SU-DHL-6 (cell line): ENCODE results near the gene RDH13.

ENCODE experiments used
- H2AFZ ChIP-seq: fragments of 200-600 bp; sonication (generic); 2 replicates; pipeline ENCODE4 v1.6.1; 2014; ENCODE audit warnings: low read depth, mild to moderate bottlenecking, moderate library complexity, mixed read lengths, antibody characterized with exemption, low read length; ENCODE audit not compliant: severe bottlenecking
- H3F3A ChIP-seq: fragments of 200-600 bp; shearing (Covaris generic); 2 replicates; pipeline ENCODE4 v1.6.0; 2016; ENCODE audit warnings: antibody characterized with exemption, mild to moderate bottlenecking; ENCODE audit not compliant: insufficient read depth
- H3K27ac ChIP-seq: fragments of 200-600 bp; sonication (generic); 2 replicates; pipeline ENCODE4 v1.5.1; 2016; ENCODE audit warnings: low read depth, mild to moderate bottlenecking, low read length, moderate library complexity, mixed read lengths
- H3K27me3 ChIP-seq: fragments of 200-600 bp; sonication (generic), shearing (Covaris generic); 2 replicates; pipeline ENCODE4 v1.6.0; 2014; ENCODE audit warnings: mild to moderate bottlenecking, low read length
- H3K36me3 ChIP-seq: fragments of 200-600 bp; sonication (generic); 2 replicates; pipeline ENCODE4 v1.6.1; 2014; ENCODE audit warnings: mild to moderate bottlenecking, low read length, mixed read lengths
- H3K4me2 ChIP-seq: fragments of 300-600, 200-600 bp; shearing (Covaris generic), sonication (generic); 2 replicates; pipeline ENCODE4 v1.6.0; 2014; ENCODE audit warnings: low read length, low read depth, mild to moderate bottlenecking; ENCODE audit not compliant: poor library complexity, severe bottlenecking
- H3K4me3 ChIP-seq: fragments of 200-600 bp; sonication (generic); 2 replicates; pipeline ENCODE4 v1.5.1; 2014; ENCODE audit warnings: antibody characterized with exemption, low read length, mild to moderate bottlenecking, mixed read lengths; ENCODE audit not compliant: insufficient read depth, poor library complexity, severe bottlenecking
- H3K79me2 ChIP-seq: fragments of 200-600 bp; sonication (generic); 2 replicates; pipeline ENCODE4 v1.6.1; 2014; ENCODE audit warnings: mild to moderate bottlenecking, low read length, moderate library complexity; ENCODE audit not compliant: insufficient read depth
- H3K9ac ChIP-seq: fragments of 200-600 bp; sonication (generic); 2 replicates; pipeline ENCODE4 v1.7.0; 2014; ENCODE audit warnings: mild to moderate bottlenecking, low read length
- H3K9me2 ChIP-seq: fragments of 200-600 bp; sonication (generic); replicated peaks from 2 replicates; pipeline ENCODE4 v1.6.1; 2014; ENCODE audit warnings: low read length; ENCODE audit not compliant: insufficient read depth
- H3K9me3 ChIP-seq: fragments of 200-600 bp; sonication (generic); 2 replicates; pipeline ENCODE4 v1.6.1; 2014; ENCODE audit warnings: low read length, mixed read lengths; ENCODE audit not compliant: insufficient read depth
- H4K20me1 ChIP-seq: fragments of 200-600 bp; sonication (generic); 2 replicates; pipeline ENCODE4 v1.6.1; 2014; ENCODE audit warnings: low read depth, mild to moderate bottlenecking, antibody characterized with exemption, low read length, moderate library complexity, mixed read lengths
- CTCF ChIP-seq: fragments of 200-600 bp; sonication (generic); IDR thresholded peaks from one replicate; pipeline ENCODE4 v1.5.1; 2017; ENCODE audit warnings: antibody characterized with exemption, mild to moderate bottlenecking, low read length, moderate library complexity; ENCODE audit not compliant: insufficient read depth, poor library complexity, severe bottlenecking
- EZH2phosphoT487 ChIP-seq: fragments of 200-600 bp; sonication (generic), shearing (Covaris generic); conservative IDR thresholded peaks from 2 replicates; pipeline ENCODE4 v1.6.1; 2018; ENCODE audit warnings: mild to moderate bottlenecking, antibody characterized with exemption, low read length, moderate library complexity, mixed read lengths

RDH13 gene

GRCh38 chr19:55103190-55103589, 40.2 kb upstream of the RDH13 start:
- Histone ChIP-seq H3K9me2 (no peaks in the 10 kb centered on the region), H3K9ac (no peak overlapping the region), H4K20me1 (0 out of 2 replicates have a peak, but pooled peaks cover 4% of the 10 kb centered on the region), H3K4me3 (no peak overlapping the region), H3K9me3 (no peaks in the 10 kb centered on the region), H3K36me3 (0 out of 2 replicates have a peak, but pooled peaks cover 4% of the 10 kb centered on the region), H3K27me3 (no peaks in the 10 kb centered on the region), H3K79me2 (peaks cover 25% of the 10 kb centered on the region), H2AFZ (no peak overlapping the region), H3K27ac (no peak overlapping the region), H3K4me2 (no peak overlapping the region), H3F3A (no peaks in the 10 kb centered on the region)
- TF ChIP-seq EZH2phosphoT487 (no peak), CTCF (no peak)

DNA sequence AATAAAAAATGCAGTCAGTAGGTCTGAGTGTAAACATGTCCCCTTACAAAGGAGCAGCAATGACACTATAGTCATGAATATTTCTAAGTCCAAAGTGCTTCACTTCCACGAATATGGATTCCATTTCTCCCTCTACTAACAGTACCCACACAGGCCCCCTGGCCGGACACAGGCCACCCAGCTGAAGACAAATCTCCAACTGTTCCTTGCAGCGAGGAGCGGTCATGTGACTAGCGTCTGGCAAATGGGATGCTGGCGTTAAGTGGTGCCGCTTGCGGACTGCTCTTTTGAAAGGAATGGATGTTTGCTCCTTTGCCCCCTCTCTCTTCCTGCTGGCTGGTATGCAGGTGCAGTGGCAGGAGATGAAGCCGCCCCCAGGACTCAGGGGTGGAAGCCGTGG, 38.3 kb upstream of the RDH13 start:
- Histone ChIP-seq H3K4me3 (no peak overlapping the region), H3K4me2 (no peak overlapping the region), H2AFZ (no peak overlapping the region), H3K27ac (no peak overlapping the region), H3K9ac (no peak overlapping the region), H3F3A (no peaks in the 10 kb centered on the region), H4K20me1 (0 out of 2 replicates have a peak, but pooled peaks cover 4% of the 10 kb centered on the region), H3K27me3 (no peaks in the 10 kb centered on the region), H3K36me3 (0 out of 2 replicates have a peak, but pooled peaks cover 4% of the 10 kb centered on the region), H3K9me3 (no peaks in the 10 kb centered on the region), H3K9me2 (no peaks in the 10 kb centered on the region), H3K79me2 (peaks cover 16% of the 10 kb centered on the region)
- TF ChIP-seq CTCF = no peak
- no peak for TF ChIP-seq EZH2phosphoT487

GRCh38 chr19:55099557-55100506, 36.9 kb upstream of the RDH13 start:
- H3K4me2 ChIP-seq = no peak overlapping the region
- H2AFZ ChIP-seq = no peak overlapping the region
- H4K20me1 ChIP-seq = no peaks in the 10 kb centered on the region
- H3K9ac ChIP-seq = no peak overlapping the region
- H3K27ac ChIP-seq = no peak overlapping the region
- no peak overlapping the region for H3K4me3 ChIP-seq
- no peaks in the 10 kb centered on the region for H3K27me3 ChIP-seq
- 0 out of 2 replicates have a peak, but pooled peaks cover 4% of the 10 kb centered on the region for H3K36me3 ChIP-seq
- TF ChIP-seq EZH2phosphoT487 (no peak), CTCF (no peak)
- peaks cover 6% of the 10 kb centered on the region; the same call in 1 of the 2 replicates for H3K79me2 ChIP-seq
- no peaks in the 10 kb centered on the region for H3K9me2 ChIP-seq
- H3K9me3 ChIP-seq = no peaks in the 10 kb centered on the region
- no peaks in the 10 kb centered on the region for H3F3A ChIP-seq
